Measurements from ENCODE around the gene CMTR1.

DNA sequence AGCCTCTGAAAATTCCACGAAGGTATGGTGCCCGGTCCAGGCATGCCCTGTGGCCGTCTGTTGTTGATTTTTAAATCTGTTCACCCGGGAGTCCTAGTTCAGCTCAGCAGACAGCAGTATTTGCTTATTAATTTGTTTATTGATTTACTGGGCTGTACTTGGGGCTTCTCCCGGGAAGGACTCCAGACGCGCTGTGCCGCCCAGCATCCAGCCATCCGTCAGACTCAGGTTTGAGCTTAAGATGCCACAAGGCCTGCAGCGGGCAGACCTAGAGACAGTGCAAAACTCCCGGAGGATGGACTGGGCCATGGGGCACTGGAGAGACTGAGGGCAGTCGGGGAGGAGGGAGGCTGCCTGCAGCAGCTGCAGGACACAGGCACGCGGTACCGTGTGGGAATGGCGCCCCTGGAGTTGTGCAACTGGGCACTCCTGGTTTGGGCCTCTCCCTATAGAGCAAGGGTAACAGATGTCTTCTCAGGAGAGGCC lies 83.9 kb downstream of the CMTR1 start:
- no peak for TF ChIP-seq YY1 (IDR thresholded peaks at IDR 0.05; ENCODE audit: low read depth)
- TF ChIP-seq, protein P1, sequence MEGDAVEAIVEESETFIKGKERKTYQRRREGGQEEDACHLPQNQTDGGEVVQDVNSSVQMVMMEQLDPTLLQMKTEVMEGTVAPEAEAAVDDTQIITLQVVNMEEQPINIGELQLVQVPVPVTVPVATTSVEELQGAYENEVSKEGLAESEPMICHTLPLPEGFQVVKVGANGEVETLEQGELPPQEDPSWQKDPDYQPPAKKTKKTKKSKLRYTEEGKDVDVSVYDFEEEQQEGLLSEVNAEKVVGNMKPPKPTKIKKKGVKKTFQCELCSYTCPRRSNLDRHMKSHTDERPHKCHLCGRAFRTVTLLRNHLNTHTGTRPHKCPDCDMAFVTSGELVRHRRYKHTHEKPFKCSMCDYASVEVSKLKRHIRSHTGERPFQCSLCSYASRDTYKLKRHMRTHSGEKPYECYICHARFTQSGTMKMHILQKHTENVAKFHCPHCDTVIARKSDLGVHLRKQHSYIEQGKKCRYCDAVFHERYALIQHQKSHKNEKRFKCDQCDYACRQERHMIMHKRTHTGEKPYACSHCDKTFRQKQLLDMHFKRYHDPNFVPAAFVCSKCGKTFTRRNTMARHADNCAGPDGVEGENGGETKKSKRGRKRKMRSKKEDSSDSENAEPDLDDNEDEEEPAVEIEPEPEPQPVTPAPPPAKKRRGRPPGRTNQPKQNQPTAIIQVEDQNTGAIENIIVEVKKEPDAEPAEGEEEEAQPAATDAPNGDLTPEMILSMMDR (IDR thresholded peaks at IDR 0.05): no peak

All from SK-N-SH (cell line).